ENCODE data around the gene PCNX2. TPM values are rescaled to one million over a fixed set of nuclear protein-coding genes. Genes with fewer than 3 reads are reported as not detected.

PCNX2 gene
- total and polyA plus RNA-seq, 10 of the 15 experiments (the other 5 are each of a cell fraction or from before 2014, with no cell fraction given) = 2.1 to 16.4 (median 8.1) TPM

- TF ChIP-seq MLLT1 (IDR thresholded peaks at IDR 0.05) (no peak), POLR2A (IDR thresholded peaks at IDR 0.05; ENCODE audit: low read depth, low read length) (0 out of 2 replicates have a peak, but pooled peaks have one; percentile 27), LARP7 (IDR thresholded peaks at IDR 0.05) (peak; percentile 52; the same call in 1 of the 2 replicates)
Observed at GRCh38 chr1:233327651-233328141, 32.2 kb upstream of the PCNX2 start, which contains the start of gene MAP3K21 (continued).

- H3K27me3 ChIP-seq (replicated peaks in 1 of 2; ENCODE audit: control insufficient read depth in 2 of 2, insufficient read depth in 2 of 2, low read length in 1 of 2) = peaks cover 0 to 3% of the 10 kb centered on the region in 2 experiments
- no peaks in the 10 kb centered on the region for H3K79me2 ChIP-seq (ENCODE audit: control insufficient read depth, insufficient read depth, low read length)
- no peaks in the 10 kb centered on the region for H4K20me1 ChIP-seq (ENCODE audit: control insufficient read depth, insufficient read depth)
- 12% methylated on average over 22 of the region's 49 CpGs for WGBS (ENCODE audit: insufficient coverage, insufficient replicate concordance, low lambda C conversion rate, missing lambda C conversion rate)
- H3K9ac ChIP-seq (ENCODE audit: control insufficient read depth, insufficient read depth, low read length) = no peak overlapping the region
- in situ Hi-C loops (cut with MboI) = no loop called here
- no TSS peak for BruUV-seq (replicated peaks)
- RAD21 ChIA-PET (ENCODE audit: unreplicated experiment) = no interaction called here
- FAIRE-seq (no peak), DNase-seq (ENCODE audit: low read depth, low spot score) (peak; percentile 60), ATAC-seq (peak; percentile 99)
- H3K27ac ChIP-seq (ENCODE audit: control insufficient read depth, insufficient read depth) = no peak overlapping the region
- H3K36me3 ChIP-seq (ENCODE audit: control insufficient read depth in 2 of 2, insufficient read depth in 2 of 2, low read length in 1 of 2) = no peaks in the 10 kb centered on the region
- 0 out of 2 replicates have a peak overlapping the region, but pooled peaks have one; percentile 15 for H3K4me3 ChIP-seq
- POLR2A ChIA-PET = no interaction called here
- SMC1A ChIA-PET (ENCODE audit: uncharacterized antibody, unreplicated experiment) = no interaction called here
- no peak overlapping the region; the same call in 1 of the 2 replicates for H2AFZ ChIP-seq (ENCODE audit: control insufficient read depth, low read depth, low read length)
- H3K9me3 ChIP-seq (replicated peaks; ENCODE audit: control insufficient read depth, insufficient read depth, low read length) = no peaks in the 10 kb centered on the region
- H3K4me1 ChIP-seq (ENCODE audit: control insufficient read depth, insufficient read depth, low read length) = no peaks in the 10 kb centered on the region; the same call in 1 of the 2 replicates
- no peak overlapping the region for H3K4me2 ChIP-seq (ENCODE audit: control insufficient read depth, insufficient read depth)
- intact Hi-C loops (cut with micrococcal nuclease; ENCODE audit: unreplicated experiment) = no loop called here
- CTCF ChIA-PET = no interaction called here
- TF ChIP-seq SPI1 (IDR thresholded peaks at IDR 0.05; ENCODE audit: borderline replicate concordance, insufficient read depth, low read depth, low read length) = peak; percentile 81; the same call in 1 of the 2 replicates
- TF ChIP-seq PML (IDR thresholded peaks at IDR 0.05; ENCODE audit: low read length) = no peak
- no peak for TF ChIP-seq ELK1 (IDR thresholded peaks at IDR 0.05; ENCODE audit: low read depth, low read length)
- no peak for TF ChIP-seq NKRF (conservative IDR thresholded peaks at IDR 0.05)
- no peak for TF ChIP-seq DPF2 (IDR thresholded peaks at IDR 0.05)
- TF ChIP-seq MYB (IDR thresholded peaks at IDR 0.05; ENCODE audit: borderline replicate concordance, low read depth, low read length) = no peak
- TF ChIP-seq BMI1 (IDR thresholded peaks at IDR 0.05; ENCODE audit: borderline replicate concordance) = no peak
- peak; percentile 22; the same call in 1 of the 2 replicates for TF ChIP-seq PKNOX1 (IDR thresholded peaks at IDR 0.05)
- TF ChIP-seq ZBTB33 (IDR thresholded peaks at IDR 0.05) = no peak
- TF ChIP-seq MAX (IDR thresholded peaks at IDR 0.05; ENCODE audit: low read depth, low read length) = no peak
Observed at GRCh38 chr1:233326811-233327650, 31.5 kb upstream of the PCNX2 start.

Measured in GM12878 (cell line).